ENCODE data around the gene SUMO3.

SUMO3 gene

GRCh38 chr21:44858291-44858690 lies 40.4 kb upstream of the SUMO3 start:
- no peak for DNase-seq (ENCODE audit: low spot score)
- Histone ChIP-seq H3K27ac (no peak overlapping the region), H3K4me3 (no peak overlapping the region)
- TF ChIP-seq CTCF (IDR thresholded peaks at IDR 0.05): no peak

GRCh38 chr21:44857127-44857892 lies 39.4 kb upstream of the SUMO3 start:
- no peak overlapping the region for H3K27ac ChIP-seq

GRCh38 chr21:44856131-44856530 lies 38.3 kb upstream of the SUMO3 start:
- TF ChIP-seq CTCF (IDR thresholded peaks at IDR 0.05): no peak
- DNase-seq (ENCODE audit: low spot score): no peak
- Histone ChIP-seq H3K4me3 (no peak overlapping the region), H3K27ac (no peak overlapping the region)

More at GRCh38 chr21:44857127-44857892, 39.4 kb upstream of the SUMO3 start:
- no peak overlapping the region for H3K4me3 ChIP-seq
- DNase-seq (ENCODE audit: low spot score): no peak
- no peak for TF ChIP-seq CTCF (IDR thresholded peaks at IDR 0.05)

- DNase-seq (ENCODE audit: low spot score): no peak
- Histone ChIP-seq H3K4me3 (no peak overlapping the region), H3K27ac (no peak overlapping the region)
- TF ChIP-seq CTCF (IDR thresholded peaks at IDR 0.05): no peak
These were observed 37.7 kb upstream of the SUMO3 start for GRCh38 chr21:44855572-44855971.

- DNase-seq (ENCODE audit: low spot score): no peak
- TF ChIP-seq CTCF (IDR thresholded peaks at IDR 0.05): no peak
- Histone ChIP-seq H3K27ac (no peak overlapping the region), H3K4me3 (no peak overlapping the region)
These were observed 37.0 kb upstream of the SUMO3 start for GRCh38 chr21:44854664-44855446.

- H3K27ac ChIP-seq: no peak overlapping the region
- TF ChIP-seq CTCF (IDR thresholded peaks at IDR 0.05): no peak
- H3K4me3 ChIP-seq: no peak overlapping the region
- no peak for DNase-seq (ENCODE audit: low spot score)
These were observed 36.5 kb upstream of the SUMO3 start for GRCh38 chr21:44854391-44854663.
